ENCODE measurements around the gene CAPN11.
"Not testable (repeated sequence)": the region's sequence is repeated elsewhere in the genome, so short reads cannot be mapped to it uniquely, and the experiment has no call there.

CAPN11 gene

GRCh38 chr6:44183783-44184182 is 25.2 kb downstream of the CAPN11 start:
- DNase-seq = no peak

GRCh38 chr6:44185356-44185755 is 26.7 kb downstream of the CAPN11 start:
- not testable (repeated sequence) for DNase-seq

- DNase-seq = no peak
Measured at GRCh38 chr6:44185953-44186634, 27.5 kb downstream of the CAPN11 start.

- no peak for DNase-seq
Measured at GRCh38 chr6:44186635-44187025, 28.0 kb downstream of the CAPN11 start.

- no peak for DNase-seq
Measured at GRCh38 chr6:44188819-44189218, 30.2 kb downstream of the CAPN11 start.

- no peak for DNase-seq
Measured at GRCh38 chr6:44189257-44189656, 30.6 kb downstream of the CAPN11 start.

- DNase-seq = no peak
Measured at GRCh38 chr6:44190715-44191114, 32.1 kb downstream of the CAPN11 start.

GRCh38 chr6:44192428-44193041 is 33.9 kb downstream of the CAPN11 start:
- no peak for DNase-seq

- DNase-seq = no peak
Measured at GRCh38 chr6:44193307-44193910, 34.8 kb downstream of the CAPN11 start.

- DNase-seq = no peak
Measured at GRCh38 chr6:44194326-44194725, 35.7 kb downstream of the CAPN11 start.

- not testable (repeated sequence) for DNase-seq
Measured at GRCh38 chr6:44196351-44196750, 37.7 kb downstream of the CAPN11 start.

- no peak for DNase-seq
Measured at GRCh38 chr6:44198684-44199083, 40.1 kb downstream of the CAPN11 start.

- DNase-seq = no peak
Measured at GRCh38 chr6:44199883-44200282, 41.3 kb downstream of the CAPN11 start.

- DNase-seq = no peak
Measured at GRCh38 chr6:44201200-44201599, 42.6 kb downstream of the CAPN11 start.

- DNase-seq = no peak
Measured at GRCh38 chr6:44201638-44202303, 43.2 kb downstream of the CAPN11 start.

GRCh38 chr6:44202332-44202971 is 43.8 kb downstream of the CAPN11 start:
- DNase-seq = no peak

- DNase-seq = no peak
Measured at GRCh38 chr6:44202972-44203750, 44.5 kb downstream of the CAPN11 start.

- no peak for DNase-seq
Measured at GRCh38 chr6:44203955-44204354, 45.3 kb downstream of the CAPN11 start.

GRCh38 chr6:44207966-44208365 is 49.3 kb downstream of the CAPN11 start:
- no peak for DNase-seq

GRCh38 chr6:44211284-44211683 is 52.7 kb downstream of the CAPN11 start:
- DNase-seq = no peak

- DNase-seq = no peak
Measured at GRCh38 chr6:44214307-44214706, 55.7 kb downstream of the CAPN11 start.

GRCh38 chr6:44216677-44217331 is 58.2 kb downstream of the CAPN11 start, which contains the start of gene MYMX:
Gene MYMX, plus strand, starts transcription at chr6:44216926. Its CDS starts 546 bp downstream, at chr6:44217472.
- no peak for DNase-seq
